ENCODE measurements around the gene ADAMTS12.

- TF ChIP-seq POLR2A (IDR thresholded peaks at IDR 0.05), result no peak
- TF ChIP-seq, protein P1, sequence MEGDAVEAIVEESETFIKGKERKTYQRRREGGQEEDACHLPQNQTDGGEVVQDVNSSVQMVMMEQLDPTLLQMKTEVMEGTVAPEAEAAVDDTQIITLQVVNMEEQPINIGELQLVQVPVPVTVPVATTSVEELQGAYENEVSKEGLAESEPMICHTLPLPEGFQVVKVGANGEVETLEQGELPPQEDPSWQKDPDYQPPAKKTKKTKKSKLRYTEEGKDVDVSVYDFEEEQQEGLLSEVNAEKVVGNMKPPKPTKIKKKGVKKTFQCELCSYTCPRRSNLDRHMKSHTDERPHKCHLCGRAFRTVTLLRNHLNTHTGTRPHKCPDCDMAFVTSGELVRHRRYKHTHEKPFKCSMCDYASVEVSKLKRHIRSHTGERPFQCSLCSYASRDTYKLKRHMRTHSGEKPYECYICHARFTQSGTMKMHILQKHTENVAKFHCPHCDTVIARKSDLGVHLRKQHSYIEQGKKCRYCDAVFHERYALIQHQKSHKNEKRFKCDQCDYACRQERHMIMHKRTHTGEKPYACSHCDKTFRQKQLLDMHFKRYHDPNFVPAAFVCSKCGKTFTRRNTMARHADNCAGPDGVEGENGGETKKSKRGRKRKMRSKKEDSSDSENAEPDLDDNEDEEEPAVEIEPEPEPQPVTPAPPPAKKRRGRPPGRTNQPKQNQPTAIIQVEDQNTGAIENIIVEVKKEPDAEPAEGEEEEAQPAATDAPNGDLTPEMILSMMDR (IDR thresholded peaks at IDR 0.05), result no peak
Measured at GRCh38 chr5:33928283-33928682, 36.5 kb upstream of the ADAMTS12 start.
